ENCODE data around the gene C5orf63. TPM values are rescaled to one million over a fixed set of nuclear protein-coding genes. Genes with fewer than 3 reads are reported as not detected.
A peak's percentile ranks its signal among the peaks of the same experiment; 100 is the strongest.
"Not testable (repeated sequence)": the region's sequence is repeated elsewhere in the genome, so short reads cannot be mapped to it uniquely, and the experiment has no call there.

C5orf63 gene
- 0.89 and 1.2 TPM in 2 replicates for total RNA-seq

DNA sequence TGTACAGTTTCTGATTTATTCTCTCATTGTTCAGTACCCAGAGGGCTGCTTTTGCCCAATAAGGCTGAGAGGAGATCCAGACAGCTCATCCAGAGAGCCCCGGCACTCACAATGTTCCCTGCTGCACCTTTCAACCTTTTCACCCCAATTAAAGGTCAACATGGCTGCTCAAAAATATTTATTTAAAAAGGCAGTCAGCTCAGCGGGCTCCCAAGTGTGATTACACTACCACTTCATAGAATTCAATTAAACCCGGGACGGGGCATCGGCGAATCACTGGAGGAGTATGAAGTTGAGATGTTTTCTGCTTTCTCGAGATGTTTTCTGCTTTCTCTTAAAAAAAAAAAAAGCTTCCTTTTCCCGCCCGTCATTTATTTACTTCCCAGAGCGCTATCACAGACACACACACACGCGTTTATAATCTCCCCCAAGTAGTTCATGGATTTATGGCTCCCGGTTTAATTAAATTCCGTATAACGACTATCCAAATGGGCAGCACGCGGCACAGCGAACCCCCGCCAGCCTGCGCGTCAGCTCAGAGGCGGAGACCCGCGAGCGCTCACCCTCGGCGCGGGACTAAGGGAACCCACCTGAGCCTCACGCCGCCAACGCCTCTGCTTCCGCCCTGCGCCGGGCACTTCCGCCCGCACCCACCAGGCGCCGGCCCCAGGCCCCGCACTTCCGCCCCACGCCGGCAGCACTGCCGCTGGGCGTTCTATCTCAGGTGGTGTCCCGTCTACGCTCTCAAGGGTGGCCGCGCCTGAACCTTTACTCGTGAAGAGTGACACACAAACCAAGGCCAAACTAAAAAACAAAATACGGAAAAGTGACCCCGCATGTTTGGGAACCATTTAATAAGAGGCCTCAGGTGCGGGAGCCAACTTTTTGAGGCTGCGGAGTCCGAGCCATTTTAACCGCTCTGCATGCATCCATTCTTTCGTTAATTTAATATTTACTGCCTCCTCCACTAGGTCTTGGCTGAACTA is at the start of gene C5orf63:
TSS of gene C5orf63 (minus strand) at position 642 of the 986 bp plus-strand sequence. CDS start 14,507 bp downstream, outside the sequence.
- DNase-seq (ENCODE audit: low read depth in 2 of 2), result peak; percentile 29 to 60

DNA sequence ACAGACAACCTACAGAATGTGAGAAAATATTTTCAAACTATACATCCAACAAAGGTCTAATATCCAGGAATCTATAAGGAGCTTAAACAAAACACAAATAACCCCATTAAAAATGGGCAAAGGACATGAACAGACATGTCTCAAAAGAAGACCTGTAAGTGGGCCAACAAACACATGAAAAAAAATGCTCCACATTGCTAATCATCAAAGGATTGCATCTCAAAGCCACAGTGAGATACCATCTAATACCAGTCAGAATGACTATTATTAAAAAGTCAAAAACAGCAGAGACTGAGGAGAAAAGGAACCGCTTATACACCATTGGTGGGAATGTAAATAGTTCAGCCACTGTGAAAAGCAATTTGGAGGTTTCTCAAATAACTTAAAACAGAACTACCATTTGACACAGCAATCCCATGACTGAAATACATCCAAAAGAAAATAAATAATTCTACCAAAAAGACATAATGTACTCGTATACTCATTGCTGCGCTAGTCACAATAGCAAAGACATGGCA is 39.1 kb upstream of the C5orf63 start:
- DNase-seq (ENCODE audit: low read depth in 2 of 2), result peak in 1 of 2 donors; percentile 5

DNA sequence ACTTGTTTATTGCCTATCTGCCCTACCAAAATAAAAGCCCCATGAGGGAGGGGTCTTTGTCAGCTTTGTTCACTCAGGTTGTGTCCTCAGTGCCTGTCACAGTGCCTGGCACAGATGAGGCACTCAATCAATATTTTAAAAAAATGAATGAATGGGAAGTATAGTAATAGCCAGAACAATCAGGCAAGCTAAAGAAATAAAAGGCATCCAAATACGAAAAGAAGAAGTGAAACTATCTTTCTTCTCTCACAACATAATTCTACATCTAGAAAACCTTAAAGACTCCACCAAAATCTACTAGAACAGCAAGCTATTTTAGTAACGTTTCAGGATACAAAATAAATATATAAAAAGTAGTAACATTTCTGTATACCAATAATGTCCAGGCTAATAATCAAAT is 37.8 kb upstream of the C5orf63 start:
- DNase-seq (ENCODE audit: low read depth in 2 of 2), result no peak

DNA sequence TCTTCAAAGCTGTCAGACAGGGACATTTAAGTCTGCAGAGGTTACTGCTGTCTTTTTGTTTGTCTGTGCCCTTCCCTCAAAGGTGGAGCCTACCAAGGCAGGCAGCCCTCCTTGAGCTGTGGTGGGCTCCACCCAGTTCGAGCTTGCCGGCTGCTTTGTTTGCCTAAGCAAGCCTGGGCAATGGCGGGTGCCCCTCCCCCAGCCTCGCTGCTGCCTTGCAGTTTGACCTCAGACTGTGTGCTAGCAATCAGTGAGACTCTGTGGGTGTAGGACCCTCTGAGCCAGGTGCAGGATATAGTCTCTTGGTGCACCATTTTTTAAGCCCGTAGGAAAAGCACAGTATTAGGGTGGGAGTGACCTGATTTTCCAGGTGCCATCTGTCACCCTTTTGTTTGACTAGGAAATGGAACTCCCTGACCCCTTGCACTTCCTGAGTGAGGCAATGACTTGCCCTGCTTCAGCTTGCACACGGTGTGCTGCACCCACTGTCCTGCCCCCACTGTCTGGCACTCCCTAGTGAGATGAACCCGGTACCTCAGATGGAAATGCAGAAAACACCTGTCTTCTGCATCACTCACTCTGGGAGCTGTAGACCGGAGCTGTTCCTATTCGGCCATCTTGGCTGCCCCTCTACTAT is 35.4 kb upstream of the C5orf63 start:
- DNase-seq (ENCODE audit: low read depth in 2 of 2), result not testable (repeated sequence)

DNA sequence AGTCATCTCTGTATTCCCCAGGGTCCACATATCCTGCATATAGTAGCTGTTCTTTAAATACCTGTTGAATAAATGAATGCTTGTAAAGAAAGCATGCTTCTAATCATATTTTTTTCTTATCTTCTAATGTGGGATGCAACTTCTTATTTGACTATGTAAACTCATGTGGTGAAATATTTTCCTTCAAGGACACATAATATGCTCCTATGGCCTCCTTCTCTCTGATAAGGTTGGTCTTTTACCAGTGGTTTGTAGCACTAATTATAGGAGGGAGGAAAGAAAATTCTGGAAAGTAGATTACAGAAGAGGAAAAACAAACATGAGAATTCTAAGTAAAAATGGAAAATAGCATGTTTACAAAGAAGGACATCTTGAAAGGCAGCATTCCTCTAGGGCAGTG is 28.6 kb upstream of the C5orf63 start:
- DNase-seq (ENCODE audit: low read depth in 2 of 2), result no peak

DNA sequence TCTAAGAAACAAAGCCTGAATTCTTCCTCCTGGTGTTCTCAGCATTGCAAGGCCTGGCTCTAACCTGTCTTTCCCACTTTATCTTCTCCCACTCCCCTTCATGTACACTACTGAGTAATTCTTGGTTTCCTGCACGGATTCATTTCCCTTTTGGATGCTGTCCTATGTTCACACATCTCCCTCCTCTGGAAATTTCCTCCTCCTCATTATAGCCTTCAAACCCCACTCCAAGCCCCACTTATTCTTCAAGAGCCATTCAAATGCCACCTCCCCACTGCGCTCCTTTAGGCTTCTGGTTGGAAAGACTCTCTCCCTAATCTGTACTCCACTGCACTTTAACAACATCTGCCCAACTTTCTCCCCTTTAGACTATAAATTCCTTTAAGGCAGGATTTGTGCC is 28.2 kb upstream of the C5orf63 start:
- DNase-seq (ENCODE audit: low read depth in 2 of 2), result peak; percentile 11 to 21

DNA sequence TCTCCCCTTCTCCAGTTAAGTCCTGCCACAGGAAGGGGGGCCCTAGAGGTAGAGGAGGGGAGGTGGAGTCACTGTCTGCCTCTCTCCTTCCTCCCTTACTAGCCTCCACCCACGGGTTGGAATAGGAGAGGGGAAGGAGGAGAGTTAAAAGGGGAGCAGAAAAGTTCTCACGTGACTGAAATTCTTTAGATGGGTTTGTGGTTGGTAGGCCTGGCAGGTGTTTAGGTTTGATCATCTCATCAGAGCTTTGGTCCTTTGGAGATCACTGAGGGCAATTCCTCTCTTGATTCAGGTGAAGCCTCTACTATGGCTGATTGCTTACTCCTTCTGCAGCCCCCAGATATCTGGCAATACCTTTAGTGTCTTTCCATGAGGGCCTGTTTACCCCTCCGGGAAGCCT is 24.9 kb upstream of the C5orf63 start:
- DNase-seq (ENCODE audit: low read depth in 2 of 2), result no peak

DNA sequence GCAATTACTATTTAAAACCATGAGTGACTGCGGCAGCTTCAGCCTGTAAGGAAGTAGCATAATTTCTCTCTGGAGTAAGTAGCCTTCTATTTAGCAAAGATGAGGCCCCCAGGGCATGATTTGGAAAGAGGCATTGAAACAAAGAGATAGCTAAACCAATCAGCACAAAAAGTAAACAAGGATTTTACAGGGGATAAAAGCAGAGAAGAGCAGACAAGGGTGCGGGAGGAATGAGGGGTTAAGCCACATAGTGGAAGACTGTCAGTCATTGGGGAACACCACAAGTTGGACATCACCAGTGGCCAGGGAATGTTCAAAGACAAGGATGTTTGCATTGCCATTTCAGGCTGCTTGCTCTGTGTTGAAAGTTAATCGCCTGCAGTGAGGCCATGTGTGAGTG is 24.0 kb upstream of the C5orf63 start:
- DNase-seq (ENCODE audit: low read depth in 2 of 2), result no peak

DNA sequence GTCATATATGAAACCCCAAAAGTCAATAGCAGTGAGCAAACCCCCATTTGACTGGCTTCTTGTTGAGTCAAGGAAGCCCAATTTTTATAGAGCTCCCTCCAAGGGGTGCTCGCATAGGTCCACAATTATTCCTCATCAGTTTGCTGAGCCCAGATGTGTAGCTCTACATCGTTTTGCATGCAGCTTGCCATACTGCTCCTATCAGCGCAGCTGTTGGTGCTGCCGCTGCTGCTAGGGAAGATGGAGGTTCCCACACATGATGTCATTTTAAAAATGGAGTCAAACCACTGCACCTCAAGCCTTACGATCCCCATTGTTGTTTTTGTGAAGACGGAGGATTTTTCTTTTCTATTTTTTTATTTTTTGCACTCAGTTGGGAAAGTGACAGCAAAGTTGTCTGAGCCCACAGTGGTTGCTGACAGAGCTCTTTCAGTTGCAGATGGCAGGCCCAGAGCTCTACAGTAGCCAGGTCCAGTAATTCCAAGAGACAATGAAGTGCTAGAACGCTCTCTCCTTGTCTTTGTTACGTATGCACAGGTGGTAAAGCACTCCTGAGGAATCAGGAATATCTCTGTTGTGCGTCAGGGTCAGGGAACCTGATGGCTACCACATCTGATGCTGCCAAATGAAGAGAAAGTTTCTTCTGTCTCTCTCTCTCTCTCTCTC is 23.2 kb upstream of the C5orf63 start:
- no peak for DNase-seq (ENCODE audit: low read depth in 2 of 2)

DNA sequence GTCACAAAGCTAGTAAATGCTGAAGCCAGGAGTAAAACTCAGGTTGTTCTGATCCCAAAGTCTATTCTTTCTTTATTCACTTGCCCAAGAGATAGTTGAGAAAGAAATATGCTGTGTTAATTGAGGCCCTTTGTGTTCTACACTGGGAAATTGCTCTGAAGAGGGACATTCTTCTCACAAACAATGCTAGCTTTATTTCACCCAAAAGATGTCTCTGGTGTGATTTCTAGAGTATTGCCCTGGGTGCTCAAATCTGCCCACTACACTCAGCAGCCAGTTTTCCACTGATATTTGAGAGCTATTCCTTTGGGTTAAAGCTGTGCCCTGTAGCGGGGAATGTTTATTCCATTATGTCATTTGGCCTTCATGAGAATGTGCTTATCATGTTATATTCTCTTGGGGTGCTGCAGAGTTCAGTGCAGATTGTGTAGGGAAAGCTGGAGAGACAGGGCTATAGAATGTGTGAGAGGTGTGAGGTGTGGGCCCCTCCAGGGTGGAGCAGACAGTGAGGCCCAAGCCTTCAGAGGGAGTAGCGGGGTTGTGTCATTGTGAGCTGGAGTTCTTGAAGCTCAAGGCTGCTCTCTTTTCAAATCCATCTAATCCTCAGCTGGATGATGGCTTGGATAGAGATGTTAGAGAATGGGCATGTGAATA is 21.0 kb upstream of the C5orf63 start:
- no peak for DNase-seq (ENCODE audit: low read depth in 2 of 2)

DNA sequence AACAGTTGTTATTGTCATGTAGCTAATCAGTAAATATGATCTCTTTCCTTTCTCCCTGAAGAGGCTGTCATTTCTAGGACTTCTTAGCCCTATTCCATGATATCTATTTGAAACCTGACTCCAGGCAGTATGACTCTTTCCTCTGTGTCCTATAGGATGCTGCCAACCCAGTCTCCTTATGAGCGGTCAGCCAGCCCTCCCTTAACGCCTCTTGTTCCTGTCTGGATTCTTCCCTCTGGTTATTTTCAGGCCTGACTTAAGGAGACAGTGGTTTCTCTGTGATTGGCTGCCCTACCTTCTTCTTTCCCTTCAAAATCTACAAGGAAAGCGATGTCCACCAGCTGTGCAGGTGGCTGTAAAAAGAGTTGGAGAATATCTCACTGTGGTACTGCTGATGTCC is 19.4 kb upstream of the C5orf63 start:
- DNase-seq (ENCODE audit: low read depth in 2 of 2), result peak in 1 of 2 donors; percentile 11

DNA sequence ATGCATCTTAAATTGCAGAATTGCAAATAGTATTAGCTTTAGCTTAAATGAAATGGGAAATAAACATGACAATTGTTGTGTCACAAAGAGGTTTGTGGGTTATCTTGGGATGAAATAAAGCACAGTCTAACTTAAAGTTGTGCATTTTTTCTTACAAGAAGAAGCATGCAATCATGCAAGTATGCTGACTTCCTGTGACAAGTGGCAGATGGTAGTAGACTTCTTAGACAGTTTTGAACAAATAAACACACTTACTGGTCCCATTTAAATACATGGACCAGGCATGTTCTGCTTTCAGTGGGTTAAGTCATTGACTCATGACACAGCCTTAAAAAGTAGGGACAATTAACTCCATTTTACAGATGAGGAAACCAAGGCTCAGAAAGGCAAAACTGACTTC is 15.9 kb upstream of the C5orf63 start:
- DNase-seq (ENCODE audit: low read depth in 2 of 2), result no peak

DNA sequence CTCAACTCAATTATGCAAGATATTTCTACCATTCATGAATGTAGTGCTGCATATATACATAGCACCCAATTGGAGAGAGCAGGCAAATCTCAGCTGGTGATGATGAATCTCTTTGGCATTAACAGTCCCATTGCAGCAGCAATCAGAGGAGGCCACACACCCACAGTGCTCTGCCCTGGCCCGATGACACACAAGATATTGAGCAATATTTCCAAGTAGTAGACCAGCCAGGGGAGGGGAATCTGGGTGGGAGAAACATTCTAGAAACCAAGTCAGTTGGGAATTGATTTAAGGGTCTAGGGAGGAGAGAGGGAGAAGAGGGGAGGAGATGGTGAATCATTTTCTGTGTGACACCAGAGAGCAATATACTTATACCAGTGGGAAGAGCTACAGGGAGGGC is 14.9 kb upstream of the C5orf63 start:
- DNase-seq (ENCODE audit: low read depth in 2 of 2), result no peak

DNA sequence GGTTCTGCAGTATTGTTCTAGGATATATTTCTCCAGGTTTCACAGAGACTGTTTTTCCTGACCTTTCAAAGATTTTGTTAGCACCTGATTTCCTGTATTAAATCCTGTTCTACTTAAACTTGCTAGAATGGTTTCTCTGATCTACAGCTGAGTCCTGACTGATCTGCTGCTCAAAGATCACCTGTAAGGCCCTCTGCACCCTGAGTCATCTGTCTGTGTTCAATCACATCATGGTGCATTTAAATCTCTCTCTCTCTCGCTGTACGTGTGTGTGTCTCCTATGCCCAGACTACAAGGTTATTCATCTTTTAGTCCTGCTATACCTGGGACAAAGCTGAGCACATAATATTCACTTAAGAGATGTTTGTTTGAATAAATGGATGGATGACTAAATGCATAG is 13.3 kb upstream of the C5orf63 start:
- DNase-seq (ENCODE audit: low read depth in 2 of 2), result no peak

DNA sequence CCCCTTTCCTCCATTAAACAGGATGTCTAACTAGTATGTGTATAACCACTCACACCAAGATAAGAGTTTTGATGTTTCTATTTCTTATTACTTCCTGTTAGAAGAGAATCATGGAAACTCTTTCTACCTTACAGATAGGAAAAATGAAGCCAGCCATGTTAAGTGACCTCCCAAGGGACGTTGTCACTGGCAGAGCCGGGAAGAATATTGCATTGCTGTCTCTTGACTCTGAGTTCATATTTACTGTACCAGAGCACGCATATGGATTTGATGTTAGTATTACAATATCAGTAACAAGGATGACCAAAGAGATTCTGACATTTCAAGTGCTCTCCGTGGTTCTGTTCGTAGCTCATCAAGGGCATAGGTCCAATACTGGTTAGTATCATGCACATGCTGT is 12.5 kb upstream of the C5orf63 start:
- no peak for DNase-seq (ENCODE audit: low read depth in 2 of 2)

DNA sequence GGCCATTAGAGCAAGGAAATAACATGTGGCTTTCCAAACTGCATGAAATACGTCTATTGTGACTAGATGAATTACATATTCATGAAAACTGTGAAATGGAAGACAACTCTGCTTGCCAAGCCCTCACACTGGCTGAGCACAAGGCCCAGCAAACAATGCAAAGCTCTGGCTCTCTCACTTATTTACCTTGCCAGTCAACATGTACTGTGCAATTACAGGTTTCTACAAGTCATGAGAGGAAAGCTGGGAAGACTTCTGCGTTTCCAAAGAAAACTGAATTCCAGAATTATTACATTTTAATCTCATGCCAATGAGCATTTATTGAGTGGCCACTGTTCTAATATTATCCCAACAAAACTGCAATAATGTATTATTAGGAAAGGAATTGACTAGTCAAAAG is 12.1 kb upstream of the C5orf63 start:
- no peak for DNase-seq (ENCODE audit: low read depth in 2 of 2)

DNA sequence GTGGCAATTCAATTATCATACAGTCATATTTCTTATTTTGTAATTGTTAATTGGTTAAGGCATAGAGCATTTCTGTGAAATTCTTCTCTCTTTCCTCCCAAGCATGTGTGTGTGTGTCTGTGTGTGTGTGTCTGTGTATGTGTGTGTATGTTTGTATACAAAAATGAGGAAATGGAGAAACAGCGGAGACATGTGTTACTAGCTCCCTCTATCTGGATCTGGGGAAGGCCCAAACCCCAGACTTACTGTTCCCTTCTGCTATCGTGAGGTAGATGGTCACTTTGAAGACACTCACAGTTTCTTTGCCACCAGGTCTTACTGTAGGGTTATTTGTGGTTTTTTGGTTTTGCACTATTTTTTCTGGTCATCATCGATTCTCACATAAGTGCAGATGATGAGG is 11.4 kb upstream of the C5orf63 start:
- no peak for DNase-seq (ENCODE audit: low read depth in 2 of 2)

DNA sequence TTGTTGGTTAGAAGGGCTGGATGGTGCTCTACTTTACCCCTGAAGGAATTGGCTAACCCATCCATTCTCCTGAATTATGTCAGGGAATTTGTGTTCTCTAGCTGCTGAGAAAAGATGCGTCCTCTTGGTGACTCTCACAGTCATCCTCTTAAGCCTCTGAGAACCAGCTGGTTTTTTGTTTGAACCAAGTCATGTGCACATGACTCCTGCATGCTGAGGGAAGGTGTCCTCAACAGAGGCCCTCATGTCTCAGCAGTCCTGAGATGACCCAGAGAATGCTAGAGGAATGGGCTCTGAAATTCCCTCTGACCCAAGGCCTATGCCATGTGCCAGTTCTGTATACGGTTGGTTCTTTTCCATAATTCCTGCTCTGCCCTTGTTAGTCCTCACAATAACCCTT is 10.4 kb upstream of the C5orf63 start:
- DNase-seq (ENCODE audit: low read depth in 2 of 2), result no peak

DNA sequence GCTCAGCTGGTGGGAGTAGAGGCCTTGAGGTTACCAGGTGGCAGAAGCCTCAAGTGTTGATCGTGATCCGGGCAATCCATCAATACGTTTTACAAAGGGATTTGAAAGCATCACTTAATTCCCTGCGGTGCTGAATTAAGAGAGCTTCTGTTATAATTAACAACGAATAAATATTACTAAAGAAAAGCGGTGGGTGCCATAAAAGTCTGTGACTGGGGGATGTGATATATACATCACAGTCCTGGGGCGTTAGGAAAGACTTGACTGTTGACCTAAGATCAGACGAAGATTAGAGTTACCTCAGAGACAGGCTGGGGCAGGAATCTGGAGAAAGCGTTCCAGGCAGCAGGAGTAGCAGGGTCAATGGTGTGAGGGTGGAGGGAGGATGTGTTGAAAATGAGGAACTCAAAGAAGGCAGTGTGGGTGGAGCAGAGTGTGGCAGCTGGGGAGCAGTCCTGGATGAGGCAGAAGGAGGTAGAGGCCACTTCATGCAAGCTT is 6.7 kb upstream of the C5orf63 start:
- DNase-seq (ENCODE audit: low read depth in 2 of 2), result no peak

DNA sequence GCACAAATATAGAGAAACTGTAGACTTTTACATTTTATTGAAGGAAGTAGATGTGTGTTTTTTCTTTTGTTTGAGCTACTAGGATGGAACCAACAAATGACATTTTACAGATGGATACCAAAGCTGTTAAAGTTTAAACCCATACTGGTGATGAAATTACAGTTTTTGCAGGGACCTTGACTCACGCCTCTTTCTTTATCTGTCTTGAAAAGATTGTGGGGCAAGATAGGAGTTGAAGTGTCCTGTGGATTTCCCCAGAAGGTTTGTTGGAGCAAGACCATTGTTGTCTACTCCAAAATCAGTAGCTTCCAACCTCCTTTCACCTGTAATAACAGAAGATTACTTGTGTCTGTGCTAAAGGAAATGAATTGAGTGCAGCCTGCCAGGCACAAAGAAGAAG is 4.1 kb upstream of the C5orf63 start:
- DNase-seq (ENCODE audit: low read depth in 2 of 2), result peak in 1 of 2 donors; percentile 37

Measured in dermis microvascular lymphatic vessel endothelial cell (primary cell).